Measurements from ENCODE around the gene KIAA0513.

KIAA0513 gene

GRCh38 chr16:85130705-85131028 is 103.1 kb downstream of the KIAA0513 start:
- Histone ChIP-seq H3K4me1 (ENCODE audit: control insufficient read depth, insufficient read depth, low read length) (peaks cover 14% of the 10 kb centered on the region; the same call in 1 of the 2 replicates), H3K4me3 (ENCODE audit: low read depth, low read length) (no peak overlapping the region), H3K9ac (ENCODE audit: low read depth, low read length) (no peak overlapping the region)

GRCh38 chr16:85132456-85133289 is 105.1 kb downstream of the KIAA0513 start:
- no peak overlapping the region for H3K4me3 ChIP-seq (ENCODE audit: low read depth, low read length)
- H3K4me1 ChIP-seq (ENCODE audit: control insufficient read depth, insufficient read depth, low read length), result peaks cover 5% of the 10 kb centered on the region; the same call in 1 of the 2 replicates
- no peaks in the 10 kb centered on the region for H3K36me3 ChIP-seq (ENCODE audit: control insufficient read depth, insufficient read depth, low read length)
- no peaks in the 10 kb centered on the region for H3K9me3 ChIP-seq (ENCODE audit: control insufficient read depth, insufficient read depth, low read length)
- H3K27me3 ChIP-seq (ENCODE audit: control insufficient read depth, insufficient read depth, low read length), result no peaks in the 10 kb centered on the region
- H3K9ac ChIP-seq (ENCODE audit: low read depth, low read length), result no peak overlapping the region
- H3K27ac ChIP-seq (ENCODE audit: low read depth, low read length), result no peak overlapping the region

More at GRCh38 chr16:85130705-85131028, 103.1 kb downstream of the KIAA0513 start:
- no peak overlapping the region for H3K27ac ChIP-seq (ENCODE audit: low read depth, low read length)
- 0 out of 2 replicates have a peak, but pooled peaks cover 2% of the 10 kb centered on the region for H3K27me3 ChIP-seq (ENCODE audit: control insufficient read depth, insufficient read depth, low read length)
- H3K9me3 ChIP-seq (ENCODE audit: control insufficient read depth, insufficient read depth, low read length), result no peaks in the 10 kb centered on the region
- no peaks in the 10 kb centered on the region for H3K36me3 ChIP-seq (ENCODE audit: control insufficient read depth, insufficient read depth, low read length)

- Histone ChIP-seq H3K4me1 (ENCODE audit: control insufficient read depth, insufficient read depth, low read length) (peaks cover 5% of the 10 kb centered on the region; the same call in 1 of the 2 replicates), H3K27me3 (ENCODE audit: control insufficient read depth, insufficient read depth, low read length) (no peaks in the 10 kb centered on the region), H3K36me3 (ENCODE audit: control insufficient read depth, insufficient read depth, low read length) (no peaks in the 10 kb centered on the region), H3K9ac (ENCODE audit: low read depth, low read length) (no peak overlapping the region), H3K27ac (ENCODE audit: low read depth, low read length) (no peak overlapping the region), H3K4me3 (ENCODE audit: low read depth, low read length) (no peak overlapping the region), H3K9me3 (ENCODE audit: control insufficient read depth, insufficient read depth, low read length) (no peaks in the 10 kb centered on the region)
Measured at GRCh38 chr16:85133290-85133599, 105.7 kb downstream of the KIAA0513 start.

- Histone ChIP-seq H3K4me3 (ENCODE audit: low read depth, low read length) (no peak overlapping the region), H3K9me3 (ENCODE audit: control insufficient read depth, insufficient read depth, low read length) (no peaks in the 10 kb centered on the region), H3K9ac (ENCODE audit: low read depth, low read length) (no peak overlapping the region), H3K27ac (ENCODE audit: low read depth, low read length) (no peak overlapping the region), H3K4me1 (ENCODE audit: control insufficient read depth, insufficient read depth, low read length) (peaks cover 5% of the 10 kb centered on the region; the same call in 1 of the 2 replicates), H3K27me3 (ENCODE audit: control insufficient read depth, insufficient read depth, low read length) (no peaks in the 10 kb centered on the region), H3K36me3 (ENCODE audit: control insufficient read depth, insufficient read depth, low read length) (no peaks in the 10 kb centered on the region)
Measured at GRCh38 chr16:85134076-85134788, 106.6 kb downstream of the KIAA0513 start.

- H3K9ac ChIP-seq (ENCODE audit: low read depth, low read length), result no peak overlapping the region
- H3K27me3 ChIP-seq (ENCODE audit: control insufficient read depth, insufficient read depth, low read length), result no peaks in the 10 kb centered on the region
- no peaks in the 10 kb centered on the region for H3K9me3 ChIP-seq (ENCODE audit: control insufficient read depth, insufficient read depth, low read length)
- no peak overlapping the region for H3K27ac ChIP-seq (ENCODE audit: low read depth, low read length)
- H3K4me1 ChIP-seq (ENCODE audit: control insufficient read depth, insufficient read depth, low read length), result peaks cover 5% of the 10 kb centered on the region; the same call in 1 of the 2 replicates
- no peak overlapping the region for H3K4me3 ChIP-seq (ENCODE audit: low read depth, low read length)
- H3K36me3 ChIP-seq (ENCODE audit: control insufficient read depth, insufficient read depth, low read length), result no peaks in the 10 kb centered on the region
Measured at GRCh38 chr16:85134789-85135142, 107.2 kb downstream of the KIAA0513 start.

- Histone ChIP-seq H3K4me3 (ENCODE audit: low read depth, low read length) (no peak overlapping the region), H3K9ac (ENCODE audit: low read depth, low read length) (no peak overlapping the region), H3K4me1 (ENCODE audit: control insufficient read depth, insufficient read depth, low read length) (no peaks in the 10 kb centered on the region), H3K9me3 (ENCODE audit: control insufficient read depth, insufficient read depth, low read length) (no peaks in the 10 kb centered on the region), H3K36me3 (ENCODE audit: control insufficient read depth, insufficient read depth, low read length) (no peaks in the 10 kb centered on the region), H3K27me3 (ENCODE audit: control insufficient read depth, insufficient read depth, low read length) (no peaks in the 10 kb centered on the region), H3K27ac (ENCODE audit: low read depth, low read length) (no peak overlapping the region)
Measured at GRCh38 chr16:85136213-85136701, 108.7 kb downstream of the KIAA0513 start.

- no peak overlapping the region for H3K27ac ChIP-seq (ENCODE audit: low read depth, low read length)
- no peaks in the 10 kb centered on the region for H3K27me3 ChIP-seq (ENCODE audit: control insufficient read depth, insufficient read depth, low read length)
- no peak overlapping the region for H3K4me3 ChIP-seq (ENCODE audit: low read depth, low read length)
- H3K9me3 ChIP-seq (ENCODE audit: control insufficient read depth, insufficient read depth, low read length), result no peaks in the 10 kb centered on the region
- H3K36me3 ChIP-seq (ENCODE audit: control insufficient read depth, insufficient read depth, low read length), result no peaks in the 10 kb centered on the region
- no peak overlapping the region for H3K9ac ChIP-seq (ENCODE audit: low read depth, low read length)
- no peaks in the 10 kb centered on the region for H3K4me1 ChIP-seq (ENCODE audit: control insufficient read depth, insufficient read depth, low read length)
Measured at GRCh38 chr16:85136702-85137322, 109.2 kb downstream of the KIAA0513 start.

- Histone ChIP-seq H3K27ac (ENCODE audit: low read depth, low read length) (no peak overlapping the region), H3K4me1 (ENCODE audit: control insufficient read depth, insufficient read depth, low read length) (no peaks in the 10 kb centered on the region), H3K27me3 (ENCODE audit: control insufficient read depth, insufficient read depth, low read length) (no peaks in the 10 kb centered on the region), H3K9ac (ENCODE audit: low read depth, low read length) (no peak overlapping the region), H3K36me3 (ENCODE audit: control insufficient read depth, insufficient read depth, low read length) (no peaks in the 10 kb centered on the region), H3K4me3 (ENCODE audit: low read depth, low read length) (no peak overlapping the region), H3K9me3 (ENCODE audit: control insufficient read depth, insufficient read depth, low read length) (no peaks in the 10 kb centered on the region)
Measured at GRCh38 chr16:85137323-85138072, 109.9 kb downstream of the KIAA0513 start.

GRCh38 chr16:85138073-85138824 is 110.7 kb downstream of the KIAA0513 start:
- Histone ChIP-seq H3K4me1 (ENCODE audit: control insufficient read depth, insufficient read depth, low read length) (no peaks in the 10 kb centered on the region), H3K27ac (ENCODE audit: low read depth, low read length) (no peak overlapping the region), H3K27me3 (ENCODE audit: control insufficient read depth, insufficient read depth, low read length) (no peaks in the 10 kb centered on the region), H3K9ac (ENCODE audit: low read depth, low read length) (no peak overlapping the region), H3K36me3 (ENCODE audit: control insufficient read depth, insufficient read depth, low read length) (no peaks in the 10 kb centered on the region), H3K9me3 (ENCODE audit: control insufficient read depth, insufficient read depth, low read length) (no peaks in the 10 kb centered on the region), H3K4me3 (ENCODE audit: low read depth, low read length) (no peak overlapping the region)
